K562 (cell line): Measurements from ENCODE around the gene ATG13. TPM values are rescaled to one million over a fixed set of nuclear protein-coding genes. Genes with fewer than 3 reads are reported as not detected.

ENCODE experiments used
- ATAC-seq: fragments of 200-7000 bp; cut with Tn5 transposase; 3 replicates; pipeline ENCODE4 v1.9.1; 2020; ENCODE audit warnings: moderate library complexity
- BruUV-seq: library from RNA; stranded (reverse); fragments of 400-500 nt; replicated peaks from 2 replicates; lab custom pipeline; 2021; lab: Mats Ljungman, UMichigan
- CTCF ChIA-PET: fragments of 300-600 bp; formaldehyde crosslinking; extraction: SDS; loops from one replicate; lab custom pipeline; 2021; ENCODE audit warnings: low intra/inter-chr PET ratio; lab: Yijun Ruan, JAX
- POLR2A ChIA-PET: fragments of 300-600, 350-650 bp; sonication (Branson Sonifier 250); formaldehyde crosslinking; extraction: SDS; loops from one replicate; lab custom pipeline; 2021; ENCODE audit warnings: antibody characterized with exemption, inconsistent platforms; lab: Yijun Ruan, JAX
- DNase-seq, 4 experiments: peaks; one replicate each; pipeline versions ENCODE4 v3.0.0 to v3.0.0-alpha.2; 2011 to 2018; ENCODE audit warnings: low spot score in 3 of 4, mixed read lengths in 3 of 4; ENCODE audit errors: extremely low read depth in 1 of 4
- FAIRE-seq: peaks from 2 replicates; lab custom pipeline; 2011; peaks lifted over from hg19 to GRCh38; lab: Jason Lieb, UNC
- H2AFZ ChIP-seq: 2 replicates; pipeline ENCODE4 v1.6.0; 2011; ENCODE audit warnings: low read depth, low read length, control low read depth, inconsistent platforms
- H3K27ac ChIP-seq: fragments of 200-600 bp; 3 replicates; pipeline ENCODE4 v1.8.0; 2011; ENCODE audit warnings: low read depth, mild to moderate bottlenecking, control low read depth, inconsistent platforms, low read length, moderate library complexity, mixed read lengths; ENCODE audit errors: extremely low read depth
- H3K27me3 ChIP-seq, 2 experiments: fragments of 300-600 bp in 1 of 2; 2 replicates in 1 of 2; 3 replicates in 1 of 2; pipeline versions ENCODE4 v1.6.0 to v1.8.0; 2011; ENCODE audit warnings: inconsistent platforms in 2 of 2, low read length in 2 of 2, mild to moderate bottlenecking in 1 of 2, mixed read lengths in 1 of 2, moderate library complexity in 1 of 2; ENCODE audit not compliant: control insufficient read depth in 2 of 2, insufficient read depth in 2 of 2
- H3K36me3 ChIP-seq: fragments of 300-600 bp; 3 replicates; pipeline ENCODE4 v1.8.0; 2011; ENCODE audit warnings: mild to moderate bottlenecking, low read length, inconsistent platforms; ENCODE audit not compliant: control insufficient read depth, insufficient read depth
- H3K4me1 ChIP-seq, 2 experiments: fragments of 200-600 bp in 1 of 2; replicated peaks in 1 of 2; 2 replicates in 1 of 2; 3 replicates in 1 of 2; pipeline versions ENCODE4 v1.5.1 to v1.8.0; 2011; ENCODE audit warnings: inconsistent platforms in 2 of 2, low read length in 2 of 2, mild to moderate bottlenecking in 1 of 2, mixed read lengths in 1 of 2, moderate library complexity in 1 of 2; ENCODE audit not compliant: control insufficient read depth in 2 of 2, insufficient read depth in 2 of 2
- H3K4me2 ChIP-seq: 2 replicates; pipeline ENCODE4 v1.6.1; 2011; ENCODE audit warnings: low read length, control low read depth, inconsistent platforms, mixed read lengths; ENCODE audit not compliant: insufficient read depth
- H3K4me3 ChIP-seq: fragments of 200-600 bp; sonication (generic), shearing (Covaris generic); 2 replicates; pipeline ENCODE4 v1.5.1; 2016; ENCODE audit warnings: control low read depth, inconsistent platforms
- H3K79me2 ChIP-seq: fragments of 200-600 bp; 3 replicates; pipeline ENCODE4 v1.8.0; 2011; ENCODE audit warnings: low read length, inconsistent platforms; ENCODE audit not compliant: control insufficient read depth, insufficient read depth
- H3K9ac ChIP-seq, 2 experiments: 2 replicates each; pipeline versions ENCODE4 v1.6.0 to v1.6.1; 2011; ENCODE audit warnings: low read depth in 2 of 2, low read length in 2 of 2, control low read depth in 1 of 2, inconsistent platforms in 1 of 2, mild to moderate bottlenecking in 1 of 2, mixed read lengths in 1 of 2; ENCODE audit not compliant: insufficient read depth in 1 of 2
- H3K9me1 ChIP-seq: one replicate; pipeline ENCODE4 v1.6.0; 2011; ENCODE audit warnings: inconsistent platforms, mild to moderate bottlenecking, low read length, moderate library complexity; ENCODE audit not compliant: control insufficient read depth, insufficient read depth
- H3K9me3 ChIP-seq: replicated peaks from 2 replicates; pipeline ENCODE4 v1.5.1; 2011; ENCODE audit warnings: low read depth, low read length, inconsistent platforms; ENCODE audit not compliant: control insufficient read depth, insufficient read depth
- H4K20me1 ChIP-seq: replicated peaks from 2 replicates; pipeline ENCODE4 v1.6.1; 2011; ENCODE audit warnings: low read length, inconsistent platforms, mixed read lengths; ENCODE audit not compliant: control insufficient read depth, insufficient read depth
- ASH1L ChIP-seq: fragments of 450-650 bp; IDR thresholded peaks from 2 replicates; pipeline ENCODE4 v1.6.1; 2018; ENCODE audit warnings: borderline replicate concordance, mild to moderate bottlenecking, low read depth; ENCODE audit not compliant: partially characterized antibody
- E2F1 ChIP-seq: sonication (generic); formaldehyde crosslinking; IDR thresholded peaks from 2 replicates; pipeline ENCODE4 v1.8.1; 2023; ENCODE audit warnings: mild to moderate bottlenecking, missing genetic modification reagents, moderate library complexity
- HOXB6 ChIP-seq: fragments of 250-450 bp; sonication (Bioruptor Pico); IDR thresholded peaks from 2 replicates; pipeline ENCODE4 v1.5.1; 2022; ENCODE audit warnings: mild to moderate bottlenecking, borderline replicate concordance
- NFYB ChIP-seq: IDR thresholded peaks from 2 replicates; pipeline ENCODE4 v1.6.1; 2011; ENCODE audit warnings: mild to moderate bottlenecking, moderate library complexity; ENCODE audit not compliant: insufficient read length; ENCODE audit errors: extremely low read depth
- SMARCB1 ChIP-seq: IDR thresholded peaks from 2 replicates; pipeline ENCODE4 v1.6.1; 2011; ENCODE audit warnings: improper control_type of control experiment, low read depth; ENCODE audit not compliant: insufficient read length
- SMC3 ChIP-seq: conservative IDR thresholded peaks from 2 replicates; pipeline ENCODE4 v1.6.1; 2011; ENCODE audit warnings: low read depth, low read length, improper control_type of control experiment; ENCODE audit not compliant: insufficient read depth
- SNRNP70 ChIP-seq: fragments of 200-400 bp; formaldehyde crosslinking; optimal IDR thresholded peaks from 2 replicates; pipeline ENCODE3; 2017; ENCODE audit warnings: low read depth, low read length
- ZNF507 ChIP-seq: conservative IDR thresholded peaks from 2 replicates; pipeline ENCODE4 v1.6.1; 2017; ENCODE audit warnings: missing genetic modification characterization, missing compliant biosample characterization
- WGBS: fragments of 100-300 bp; shearing (Covaris generic); methylation state at CpG from one replicate; pipeline ENCODE4 v1.1.6; 2016; ENCODE audit warnings: low coverage, mixed read lengths; ENCODE audit not compliant: insufficient coverage; ENCODE audit errors: missing lambda C conversion rate; 5-methylcytosine and 5-hydroxymethylcytosine counted together
- in situ Hi-C: fragments of 300-500 bp; cut with MboI; formaldehyde crosslinking; loops from 4 replicates; pipeline ENCODE4 v1.15.0; 2018; ENCODE audit warnings: inconsistent platforms, mixed read lengths
- intact Hi-C: fragments of 100-400 bp; cut with micrococcal nuclease; formaldehyde crosslinking; loops from 2 replicates; pipeline ENCODE4 v1.14.2; 2022
- polyA plus RNA-seq, 8 experiments: library from polyadenylated mRNA; depleted of rRNA in 4 of 8; stranded (reverse) in 5 of 8; unstranded in 3 of 8; fragments of >200 nt; fragmentation: Nextera tagmentation in 2 of 8; fragmentation: Illumina TruSeq in 1 of 8; extraction: Ambion mirVana in 2 of 8; extraction: Trizol in 1 of 8; gene quantifications; 2 replicates each; pipeline versions ENCODE4 v1.2.1 to v1.2.3, GENCODE V29; 2011 to 2014; ENCODE audit warnings: inconsistent platforms in 1 of 8, missing spikeins in 1 of 8
- total RNA-seq, 7 experiments: library from RNA; depleted of rRNA in 6 of 7; stranded (reverse); fragments of >200 nt in 6 of 7; fragmentation: Illumina TruSeq in 2 of 7; extraction: Trizol in 2 of 7; gene quantifications; 2 replicates each; pipeline versions ENCODE4 v1.2.1 to v1.2.3, GENCODE V29; 2011 to 2021; ENCODE audit warnings: low replicate concordance in 1 of 7

Gene ATG13
- total and polyA plus RNA-seq, 9 of the 15 experiments (the other 6 are each of a cell fraction or from before 2014, with no cell fraction given) = 13.1 to 61.5 (median 36.5) TPM

GRCh38 chr11:46690702-46691101 is 73.3 kb downstream of the ATG13 start:
- ChIA-PET POLR2A (interaction anchor here (0.5 to 1.2 kb wide), 4 partner anchors 10 to 68 kb away, joined by 3 to 5 read pairs (median 4); partner anchors contain the start of genes ARHGAP1 and ZNF408), CTCF (no interaction called here)
- no peak overlapping the region for H3K4me3 ChIP-seq
- H3K27me3 ChIP-seq = no peaks in the 10 kb centered on the region
- H3K9ac ChIP-seq = no peak overlapping the region
- no peak for FAIRE-seq
- H3K36me3 ChIP-seq = peaks cover 38% of the 10 kb centered on the region; the same call in 2 of the 3 replicates
- intact Hi-C loops = no loop called here
- no peak for ATAC-seq
- no peaks in the 10 kb centered on the region for H3K9me3 ChIP-seq
- in situ Hi-C loops = no loop called here
- H3K4me1 ChIP-seq = peaks cover 6 to 11% of the 10 kb centered on the region in 2 experiments; a peak in 4 of 5 replicates
- H3K27ac ChIP-seq = no peak overlapping the region
- no peak overlapping the region for H2AFZ ChIP-seq
- H4K20me1 ChIP-seq = no peaks in the 10 kb centered on the region
- WGBS = 92% methylated on average over 1 of the region's 1 CpG
- no peaks in the 10 kb centered on the region for H3K79me2 ChIP-seq
- TF ChIP-seq E2F1 (CRISPR knock-in tag) (no peak), ASH1L (no peak), NFYB (no peak), SNRNP70 (no peak), SMARCB1 (no peak), HOXB6 (CRISPR knock-in tag) (no peak), SMC3 (no peak), ZNF507 (tag) (no peak)
- H3K4me2 ChIP-seq = no peak overlapping the region
- DNase-seq = no peak
- BruUV-seq = no TSS peak
- H3K9me1 ChIP-seq = no peaks in the 10 kb centered on the region
